Peyer's patch (tissue), 4 donors: ENCODE measurements around the gene AP1M1.

Experiments
- POLR2A ChIP-seq, 2 donors: fragments of 450-650 bp; IDR thresholded peaks; one replicate each; pipeline ENCODE4 v1.5.1; 2017; ENCODE audit warnings: antibody characterized with exemption in 2 of 2, mild to moderate bottlenecking in 2 of 2, moderate library complexity in 2 of 2
- TF ChIP-seq, protein P1 (sequence below), 6 experiments: fragments of 450-650 bp in 4 of 6; fragments of 200-600 bp in 2 of 6; sonication (generic) in 1 of 6; IDR thresholded peaks; one replicate each; pipeline ENCODE4 v1.5.1; 2017 to 2019; ENCODE audit warnings: antibody characterized with exemption in 6 of 6, mild to moderate bottlenecking in 3 of 6, moderate library complexity in 1 of 6

- TF ChIP-seq, protein P1, sequence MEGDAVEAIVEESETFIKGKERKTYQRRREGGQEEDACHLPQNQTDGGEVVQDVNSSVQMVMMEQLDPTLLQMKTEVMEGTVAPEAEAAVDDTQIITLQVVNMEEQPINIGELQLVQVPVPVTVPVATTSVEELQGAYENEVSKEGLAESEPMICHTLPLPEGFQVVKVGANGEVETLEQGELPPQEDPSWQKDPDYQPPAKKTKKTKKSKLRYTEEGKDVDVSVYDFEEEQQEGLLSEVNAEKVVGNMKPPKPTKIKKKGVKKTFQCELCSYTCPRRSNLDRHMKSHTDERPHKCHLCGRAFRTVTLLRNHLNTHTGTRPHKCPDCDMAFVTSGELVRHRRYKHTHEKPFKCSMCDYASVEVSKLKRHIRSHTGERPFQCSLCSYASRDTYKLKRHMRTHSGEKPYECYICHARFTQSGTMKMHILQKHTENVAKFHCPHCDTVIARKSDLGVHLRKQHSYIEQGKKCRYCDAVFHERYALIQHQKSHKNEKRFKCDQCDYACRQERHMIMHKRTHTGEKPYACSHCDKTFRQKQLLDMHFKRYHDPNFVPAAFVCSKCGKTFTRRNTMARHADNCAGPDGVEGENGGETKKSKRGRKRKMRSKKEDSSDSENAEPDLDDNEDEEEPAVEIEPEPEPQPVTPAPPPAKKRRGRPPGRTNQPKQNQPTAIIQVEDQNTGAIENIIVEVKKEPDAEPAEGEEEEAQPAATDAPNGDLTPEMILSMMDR (IDR thresholded peaks at IDR 0.05): no peak
- no peak for TF ChIP-seq POLR2A (IDR thresholded peaks at IDR 0.05)
Measured at GRCh38 chr19:16207490-16208025, 9.8 kb downstream of the AP1M1 start.
